Tibial artery (tissue), 4 donors: Measurements from ENCODE around the gene BOC.

ENCODE experiments used
- DNase-seq, 2 donors: peaks; one replicate each; pipeline ENCODE4 v3.0.0-alpha.2; 2019
- H3K27ac ChIP-seq, 2 donors: fragments of 200-600 bp; sonication (generic) in 1 of 2; 1 replicate in 1 of 2; 2 replicates in 1 of 2; pipeline ENCODE4 v1.5.1; 2018 to 2019; ENCODE audit warnings: mild to moderate bottlenecking in 1 of 2
- H3K27me3 ChIP-seq, 2 donors: fragments of 200-600 bp; sonication (generic) in 1 of 2; one replicate each; pipeline versions ENCODE4 v1.5.1 to v1.6.0; 2016 to 2019
- H3K36me3 ChIP-seq, 3 donors: fragments of 200-600 bp; sonication (generic) in 2 of 3; one replicate each; pipeline ENCODE4 v1.5.1; 2016 to 2019; ENCODE audit warnings: mild to moderate bottlenecking in 2 of 3
- H3K4me1 ChIP-seq, 4 donors: fragments of 200-600 bp; sonication (generic) in 2 of 4; 1 replicate in 3 of 4; 2 replicates in 1 of 4; pipeline ENCODE4 v1.5.1; 2016 to 2019
- H3K4me3 ChIP-seq, 2 donors: fragments of 200-600 bp; sonication (generic) in 1 of 2; 1 replicate in 1 of 2; 2 replicates in 1 of 2; pipeline ENCODE4 v1.5.1; 2018 to 2019; ENCODE audit warnings: mild to moderate bottlenecking in 2 of 2
- H3K9me3 ChIP-seq, 3 donors: fragments of 200-600 bp; sonication (generic) in 1 of 3; one replicate each; pipeline ENCODE4 v1.5.1; 2016 to 2019
- intact Hi-C: fragments of 100-400 bp; cut with DNase I; formaldehyde crosslinking; loops from one replicate; pipeline ENCODE4 v1.15.0; 2023; ENCODE audit warnings: low total_unique reads
- TF ChIP-seq, protein P1 (sequence below), 2 experiments: fragments of 200-600 bp in 1 of 2; fragments of 450-650 bp in 1 of 2; IDR thresholded peaks; one replicate each; pipeline ENCODE4 v1.5.1; 2017 to 2019; ENCODE audit warnings: antibody characterized with exemption in 2 of 2, mild to moderate bottlenecking in 1 of 2, moderate library complexity in 1 of 2

BOC gene

DNA sequence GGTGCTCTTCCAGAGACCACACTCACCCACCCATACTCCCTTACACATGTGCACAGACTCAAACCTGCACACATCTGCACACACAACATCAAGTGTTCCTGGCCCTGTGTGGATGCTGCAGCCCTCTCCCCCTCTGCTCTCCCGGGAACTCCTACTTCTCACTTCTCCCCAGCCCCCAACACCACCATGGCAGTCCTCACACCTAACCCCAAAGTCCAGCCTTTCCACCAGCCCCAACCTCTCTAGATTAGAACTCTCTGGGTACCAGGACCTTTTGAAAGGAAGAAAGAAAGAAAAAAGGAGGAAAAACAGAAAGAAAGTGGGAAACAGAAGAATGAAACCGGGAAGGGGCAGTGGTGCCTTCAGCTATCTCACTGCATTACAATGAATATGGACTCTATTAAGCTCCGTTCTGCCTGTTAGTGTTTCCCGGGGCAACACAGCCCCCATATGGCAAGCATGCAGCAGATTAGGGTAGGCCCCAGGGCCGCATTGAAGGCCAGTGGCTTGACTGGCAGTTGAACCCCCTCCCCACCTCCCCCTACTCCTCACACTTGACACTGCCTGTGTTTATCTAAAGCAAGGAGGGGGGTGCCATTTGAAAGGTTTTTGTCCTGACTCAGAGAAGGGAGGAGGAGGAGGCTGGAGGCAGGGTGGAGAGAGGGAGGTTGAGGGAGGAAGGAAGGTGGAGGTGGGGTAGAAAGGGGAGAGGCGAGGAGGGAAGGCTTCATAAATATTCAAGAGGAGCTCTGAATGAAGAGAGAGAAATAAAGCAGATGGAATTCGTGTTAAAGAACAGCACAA, 30.1 kb downstream of the BOC start:
- Histone ChIP-seq H3K27ac (peak overlapping the region in 1 of 2 donors; percentile 15), H3K4me3 (no peak overlapping the region), H3K4me1 (peaks cover 0 to 23% (median under 1%) of the 10 kb centered on the region in 4 donors), H3K36me3 (peaks cover 0 to 6% (median 0%) of the 10 kb centered on the region in 3 donors), H3K27me3 (no peaks in the 10 kb centered on the region), H3K9me3 (no peaks in the 10 kb centered on the region)
- intact Hi-C loops = no loop called here
- TF ChIP-seq, protein P1, sequence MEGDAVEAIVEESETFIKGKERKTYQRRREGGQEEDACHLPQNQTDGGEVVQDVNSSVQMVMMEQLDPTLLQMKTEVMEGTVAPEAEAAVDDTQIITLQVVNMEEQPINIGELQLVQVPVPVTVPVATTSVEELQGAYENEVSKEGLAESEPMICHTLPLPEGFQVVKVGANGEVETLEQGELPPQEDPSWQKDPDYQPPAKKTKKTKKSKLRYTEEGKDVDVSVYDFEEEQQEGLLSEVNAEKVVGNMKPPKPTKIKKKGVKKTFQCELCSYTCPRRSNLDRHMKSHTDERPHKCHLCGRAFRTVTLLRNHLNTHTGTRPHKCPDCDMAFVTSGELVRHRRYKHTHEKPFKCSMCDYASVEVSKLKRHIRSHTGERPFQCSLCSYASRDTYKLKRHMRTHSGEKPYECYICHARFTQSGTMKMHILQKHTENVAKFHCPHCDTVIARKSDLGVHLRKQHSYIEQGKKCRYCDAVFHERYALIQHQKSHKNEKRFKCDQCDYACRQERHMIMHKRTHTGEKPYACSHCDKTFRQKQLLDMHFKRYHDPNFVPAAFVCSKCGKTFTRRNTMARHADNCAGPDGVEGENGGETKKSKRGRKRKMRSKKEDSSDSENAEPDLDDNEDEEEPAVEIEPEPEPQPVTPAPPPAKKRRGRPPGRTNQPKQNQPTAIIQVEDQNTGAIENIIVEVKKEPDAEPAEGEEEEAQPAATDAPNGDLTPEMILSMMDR (IDR thresholded peaks at IDR 0.05) = no peak
- DNase-seq = no peak

DNA sequence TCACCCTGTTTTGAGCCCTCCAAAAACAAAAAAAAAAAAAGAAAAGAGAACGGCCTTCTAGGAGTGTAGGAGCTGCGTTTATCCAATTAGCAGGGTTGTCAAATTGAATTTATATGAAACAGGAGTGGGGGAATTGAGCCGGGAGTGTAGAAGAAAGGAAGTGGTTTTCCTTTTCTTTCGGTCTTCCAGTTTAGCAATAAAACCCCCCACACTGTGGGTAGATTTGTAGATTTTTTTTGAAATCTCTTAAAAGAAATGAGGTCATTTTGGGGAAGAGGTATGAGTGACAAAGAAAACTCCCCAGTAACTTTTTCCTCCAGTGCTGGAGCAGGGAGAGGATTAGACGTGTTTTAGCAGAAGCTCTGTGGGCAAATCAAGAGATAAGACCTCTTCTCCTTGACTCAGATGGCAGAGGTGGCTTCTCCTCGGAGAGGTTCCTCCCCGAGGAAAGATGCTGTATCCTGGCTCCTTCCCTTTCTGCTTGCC, 30.8 kb downstream of the BOC start:
- DNase-seq = no peak
- H3K27ac ChIP-seq = peak overlapping the region; percentile 1 to 15
- TF ChIP-seq, protein P1 (IDR thresholded peaks at IDR 0.05) = no peak
- intact Hi-C loops = no loop called here
- H3K9me3 ChIP-seq = no peaks in the 10 kb centered on the region
- no peaks in the 10 kb centered on the region for H3K27me3 ChIP-seq
- H3K4me1 ChIP-seq = peaks cover 0 to 23% (median 4%) of the 10 kb centered on the region in 4 donors
- H3K36me3 ChIP-seq = peaks cover 0 to 6% (median 0%) of the 10 kb centered on the region in 3 donors
- H3K4me3 ChIP-seq = no peak overlapping the region

DNA sequence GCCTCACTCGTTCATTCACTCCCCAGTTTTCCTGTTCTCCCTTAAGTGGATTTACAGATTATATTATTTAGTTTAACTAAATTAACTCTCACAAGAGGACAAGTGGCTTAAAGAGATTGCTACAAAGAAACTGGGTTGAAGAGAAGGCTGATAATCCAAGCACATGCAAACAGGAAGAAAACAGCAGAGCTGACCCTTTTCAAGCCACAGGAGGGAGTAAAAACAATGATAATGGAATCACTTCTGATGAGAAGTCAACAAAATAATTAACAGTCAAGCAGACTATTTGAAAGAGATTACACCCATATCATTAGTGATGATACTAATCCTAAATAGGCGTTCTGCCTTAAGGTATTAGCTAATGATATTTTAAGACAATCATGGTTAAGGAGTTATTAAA, 31.7 kb downstream of the BOC start:
- H3K4me1 ChIP-seq = peaks cover 0 to 29% (median 6%) of the 10 kb centered on the region in 4 donors
- H3K9me3 ChIP-seq = no peaks in the 10 kb centered on the region
- peak overlapping the region in 1 of 2 donors; percentile 1 for H3K27ac ChIP-seq
- TF ChIP-seq, protein P1 (IDR thresholded peaks at IDR 0.05) = no peak
- no peak overlapping the region for H3K4me3 ChIP-seq
- intact Hi-C loops = no loop called here
- no peak for DNase-seq
- no peaks in the 10 kb centered on the region for H3K27me3 ChIP-seq
- no peaks in the 10 kb centered on the region for H3K36me3 ChIP-seq

DNA sequence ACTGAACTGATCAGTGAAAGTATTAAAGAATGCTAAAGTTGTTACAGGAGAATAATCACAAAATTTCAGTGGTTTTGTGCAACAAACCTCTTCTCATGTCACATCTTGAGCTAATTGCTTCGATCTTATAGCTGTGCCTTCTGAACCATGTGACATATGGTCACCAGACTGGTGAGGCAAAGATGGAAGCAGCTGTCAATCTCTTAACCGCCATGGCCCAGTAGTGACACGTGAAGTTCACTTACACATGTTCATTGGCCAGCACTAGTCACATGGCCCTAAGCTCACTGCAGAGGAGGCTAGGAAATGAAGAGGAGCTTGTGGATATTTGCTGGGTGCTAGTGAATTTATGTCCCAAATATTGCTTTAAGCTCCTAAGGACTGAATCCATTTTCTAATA, 32.5 kb downstream of the BOC start:
- Histone ChIP-seq H3K4me3 (no peak overlapping the region), H3K4me1 (peaks cover 0 to 35% (median 7%) of the 10 kb centered on the region in 4 donors), H3K27ac (no peak overlapping the region), H3K36me3 (no peaks in the 10 kb centered on the region), H3K9me3 (no peaks in the 10 kb centered on the region), H3K27me3 (no peaks in the 10 kb centered on the region)
- TF ChIP-seq, protein P1 (IDR thresholded peaks at IDR 0.05) = no peak
- intact Hi-C loops = no loop called here
- DNase-seq = no peak

DNA sequence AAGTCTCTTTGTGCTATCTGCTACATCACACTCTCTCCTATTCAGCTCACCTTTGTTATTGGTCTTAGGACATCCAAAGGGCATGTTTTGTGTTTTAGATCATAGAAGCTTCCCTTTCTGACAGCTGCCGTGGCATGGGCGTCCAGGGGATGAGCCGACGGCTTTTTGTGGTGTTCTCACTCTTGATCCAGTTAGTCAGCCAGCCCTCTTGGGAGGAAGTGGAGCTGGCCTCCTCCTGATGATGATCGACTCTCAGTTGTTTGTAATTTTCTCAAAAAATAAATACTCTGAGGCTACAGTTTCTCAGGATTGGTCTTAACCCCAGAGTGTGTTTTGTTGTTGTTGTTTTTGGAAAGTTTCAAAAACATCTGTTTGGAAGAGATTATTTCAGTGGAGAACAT, 34.4 kb downstream of the BOC start:
- peaks cover 0 to 26% (median 7%) of the 10 kb centered on the region in 4 donors for H3K4me1 ChIP-seq
- TF ChIP-seq, protein P1 (IDR thresholded peaks at IDR 0.05) = no peak
- H3K9me3 ChIP-seq = no peaks in the 10 kb centered on the region
- intact Hi-C loops = no loop called here
- peak overlapping the region; percentile 1 to 29 for H3K27ac ChIP-seq
- DNase-seq = peak in 1 of 2 donors; percentile 73
- peaks cover 0 to 8% (median 2%) of the 10 kb centered on the region in 3 donors for H3K36me3 ChIP-seq
- H3K4me3 ChIP-seq = no peak overlapping the region
- H3K27me3 ChIP-seq = no peaks in the 10 kb centered on the region
